Stomach (tissue), 4 donors: ENCODE data around the gene TMEM130.

Source experiments
- CTCF ChIP-seq, 7 experiments: fragments of 450-650 bp in 4 of 7; fragments of 200-600 bp in 3 of 7; sonication (generic) in 3 of 7; IDR thresholded peaks; one replicate each; pipeline ENCODE4 v1.5.1; 2016 to 2019; ENCODE audit warnings: antibody characterized with exemption in 7 of 7, control low read depth in 2 of 7, mild to moderate bottlenecking in 1 of 7
- POLR2A ChIP-seq, 4 donors: fragments of 450-650 bp; IDR thresholded peaks; one replicate each; pipeline ENCODE4 v1.6.1; 2016; ENCODE audit warnings: antibody characterized with exemption in 4 of 4, control low read depth in 2 of 4, mild to moderate bottlenecking in 1 of 4, moderate library complexity in 1 of 4

- TF ChIP-seq POLR2A (IDR thresholded peaks at IDR 0.05) (no peak), CTCF (IDR thresholded peaks at IDR 0.05) (no peak)
Measured at GRCh38 chr7:98797150-98797549, 72.7 kb downstream of the TMEM130 start.
